Measurements from ENCODE around the gene AMBRA1.
A peak's percentile ranks its signal among the peaks of the same experiment; 100 is the strongest.

Gene AMBRA1

GRCh38 chr11:46450846-46451477, 142.9 kb downstream of the AMBRA1 start:
- no peak overlapping the region for H3K9ac ChIP-seq
- TF ChIP-seq, protein P1, sequence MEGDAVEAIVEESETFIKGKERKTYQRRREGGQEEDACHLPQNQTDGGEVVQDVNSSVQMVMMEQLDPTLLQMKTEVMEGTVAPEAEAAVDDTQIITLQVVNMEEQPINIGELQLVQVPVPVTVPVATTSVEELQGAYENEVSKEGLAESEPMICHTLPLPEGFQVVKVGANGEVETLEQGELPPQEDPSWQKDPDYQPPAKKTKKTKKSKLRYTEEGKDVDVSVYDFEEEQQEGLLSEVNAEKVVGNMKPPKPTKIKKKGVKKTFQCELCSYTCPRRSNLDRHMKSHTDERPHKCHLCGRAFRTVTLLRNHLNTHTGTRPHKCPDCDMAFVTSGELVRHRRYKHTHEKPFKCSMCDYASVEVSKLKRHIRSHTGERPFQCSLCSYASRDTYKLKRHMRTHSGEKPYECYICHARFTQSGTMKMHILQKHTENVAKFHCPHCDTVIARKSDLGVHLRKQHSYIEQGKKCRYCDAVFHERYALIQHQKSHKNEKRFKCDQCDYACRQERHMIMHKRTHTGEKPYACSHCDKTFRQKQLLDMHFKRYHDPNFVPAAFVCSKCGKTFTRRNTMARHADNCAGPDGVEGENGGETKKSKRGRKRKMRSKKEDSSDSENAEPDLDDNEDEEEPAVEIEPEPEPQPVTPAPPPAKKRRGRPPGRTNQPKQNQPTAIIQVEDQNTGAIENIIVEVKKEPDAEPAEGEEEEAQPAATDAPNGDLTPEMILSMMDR (conservative IDR thresholded peaks at IDR 0.05; ENCODE audit: low read depth, low read length) = no peak
- 0 out of 2 replicates have a peak, but pooled peaks cover 4% of the 10 kb centered on the region for H3K79me2 ChIP-seq (ENCODE audit: insufficient read depth, low read depth)
- no peak overlapping the region for H2AFZ ChIP-seq (ENCODE audit: low read depth)
- no peaks in the 10 kb centered on the region for H4K20me1 ChIP-seq (ENCODE audit: insufficient read depth)
- H3K4me2 ChIP-seq = no peak overlapping the region
- peaks cover 20% of the 10 kb centered on the region for H3K4me1 ChIP-seq (ENCODE audit: low read depth, poor library complexity, severe bottlenecking)
- no peaks in the 10 kb centered on the region for H3K36me3 ChIP-seq (ENCODE audit: insufficient read depth)
- H3K27ac ChIP-seq = no peak overlapping the region
- no peaks in the 10 kb centered on the region for H3K27me3 ChIP-seq (ENCODE audit: insufficient read depth, low read depth)
- no peak overlapping the region for H3K4me3 ChIP-seq (IDR thresholded peaks at IDR 0.05; ENCODE audit: insufficient read depth, low read depth, low read length)

DNA sequence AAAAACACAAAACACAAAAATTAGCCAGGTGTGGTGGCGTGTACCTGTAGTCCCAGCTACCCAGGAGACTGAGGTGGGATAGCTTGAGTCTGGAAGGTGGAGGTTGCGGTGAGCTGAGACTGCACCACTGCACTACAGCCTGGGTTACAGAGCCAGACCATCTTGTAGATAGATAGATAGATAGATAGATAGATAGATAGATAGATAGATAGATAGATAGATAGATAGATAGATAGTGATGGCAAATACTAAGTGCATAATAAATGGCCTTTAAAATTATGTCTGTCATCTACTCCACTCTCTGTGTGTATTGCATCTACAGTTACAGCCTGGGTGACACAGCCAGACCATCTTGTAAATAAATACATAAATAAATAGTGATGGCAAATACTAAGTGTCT, 146.3 kb downstream of the AMBRA1 start:
- H3K79me2 ChIP-seq (ENCODE audit: insufficient read depth, low read depth) = 0 out of 2 replicates have a peak, but pooled peaks cover 4% of the 10 kb centered on the region
- no peaks in the 10 kb centered on the region for H4K20me1 ChIP-seq (ENCODE audit: insufficient read depth)
- no peak overlapping the region for H2AFZ ChIP-seq (ENCODE audit: low read depth)
- no peak overlapping the region for H3K4me3 ChIP-seq (IDR thresholded peaks at IDR 0.05; ENCODE audit: insufficient read depth, low read depth, low read length)
- H3K27ac ChIP-seq = no peak overlapping the region
- H3K27me3 ChIP-seq (ENCODE audit: insufficient read depth, low read depth) = no peaks in the 10 kb centered on the region
- no peak overlapping the region for H3K4me2 ChIP-seq
- H3K9ac ChIP-seq = no peak overlapping the region
- TF ChIP-seq, protein P1 (conservative IDR thresholded peaks at IDR 0.05; ENCODE audit: low read depth, low read length) = no peak
- H3K36me3 ChIP-seq (ENCODE audit: insufficient read depth) = no peaks in the 10 kb centered on the region
- peaks cover 20% of the 10 kb centered on the region for H3K4me1 ChIP-seq (ENCODE audit: low read depth, poor library complexity, severe bottlenecking)

- H4K20me1 ChIP-seq (ENCODE audit: insufficient read depth) = no peaks in the 10 kb centered on the region
- no peak overlapping the region for H2AFZ ChIP-seq (ENCODE audit: low read depth)
- H3K27ac ChIP-seq = no peak overlapping the region
- no peaks in the 10 kb centered on the region for H3K36me3 ChIP-seq (ENCODE audit: insufficient read depth)
- no peak overlapping the region for H3K4me3 ChIP-seq (IDR thresholded peaks at IDR 0.05; ENCODE audit: insufficient read depth, low read depth, low read length)
- H3K27me3 ChIP-seq (ENCODE audit: insufficient read depth, low read depth) = no peaks in the 10 kb centered on the region
- peak overlapping the region; percentile 7; the same call in 1 of the 2 replicates for H3K4me2 ChIP-seq
- H3K4me1 ChIP-seq (ENCODE audit: low read depth, poor library complexity, severe bottlenecking) = peaks cover 20% of the 10 kb centered on the region
- TF ChIP-seq, protein P1 (conservative IDR thresholded peaks at IDR 0.05; ENCODE audit: low read depth, low read length) = no peak
- H3K79me2 ChIP-seq (ENCODE audit: insufficient read depth, low read depth) = 0 out of 2 replicates have a peak, but pooled peaks cover 4% of the 10 kb centered on the region
- H3K9ac ChIP-seq = no peak overlapping the region
Measured at GRCh38 chr11:46445920-46446771, 147.7 kb downstream of the AMBRA1 start.

GRCh38 chr11:46445192-46445919, 148.5 kb downstream of the AMBRA1 start:
- Histone ChIP-seq H2AFZ (ENCODE audit: low read depth) (no peak overlapping the region), H3K36me3 (ENCODE audit: insufficient read depth) (no peaks in the 10 kb centered on the region), H3K4me2 (no peak overlapping the region), H3K27me3 (ENCODE audit: insufficient read depth, low read depth) (no peaks in the 10 kb centered on the region), H3K27ac (no peak overlapping the region), H3K4me3 (IDR thresholded peaks at IDR 0.05; ENCODE audit: insufficient read depth, low read depth, low read length) (no peak overlapping the region), H3K9ac (no peak overlapping the region), H4K20me1 (ENCODE audit: insufficient read depth) (no peaks in the 10 kb centered on the region), H3K4me1 (ENCODE audit: low read depth, poor library complexity, severe bottlenecking) (peaks cover 20% of the 10 kb centered on the region), H3K79me2 (ENCODE audit: insufficient read depth, low read depth) (0 out of 2 replicates have a peak, but pooled peaks cover 4% of the 10 kb centered on the region)
- TF ChIP-seq, protein P1 (conservative IDR thresholded peaks at IDR 0.05; ENCODE audit: low read depth, low read length) = no peak

All from KMS-11 (cell line).